Measurements from ENCODE around the gene TFAP2D. TPM values are rescaled to one million over a fixed set of nuclear protein-coding genes. Genes with fewer than 3 reads are reported as not detected.
A peak's percentile ranks its signal among the peaks of the same experiment; 100 is the strongest.

The TFAP2D gene
- polyA plus RNA-seq, 1 donor from 2014 or later: not detected

GRCh38 chr6:50707652-50708300 is 5.5 kb upstream of the TFAP2D start:
- no peak for TF ChIP-seq EZH2 (IDR thresholded peaks at IDR 0.05; ENCODE audit: borderline replicate concordance, insufficient read depth, low read length, poor library complexity, severe bottlenecking)
- TF ChIP-seq MXI1 (conservative IDR thresholded peaks at IDR 0.05; ENCODE audit: poor library complexity, severe bottlenecking): no peak
- TF ChIP-seq, protein P1, sequence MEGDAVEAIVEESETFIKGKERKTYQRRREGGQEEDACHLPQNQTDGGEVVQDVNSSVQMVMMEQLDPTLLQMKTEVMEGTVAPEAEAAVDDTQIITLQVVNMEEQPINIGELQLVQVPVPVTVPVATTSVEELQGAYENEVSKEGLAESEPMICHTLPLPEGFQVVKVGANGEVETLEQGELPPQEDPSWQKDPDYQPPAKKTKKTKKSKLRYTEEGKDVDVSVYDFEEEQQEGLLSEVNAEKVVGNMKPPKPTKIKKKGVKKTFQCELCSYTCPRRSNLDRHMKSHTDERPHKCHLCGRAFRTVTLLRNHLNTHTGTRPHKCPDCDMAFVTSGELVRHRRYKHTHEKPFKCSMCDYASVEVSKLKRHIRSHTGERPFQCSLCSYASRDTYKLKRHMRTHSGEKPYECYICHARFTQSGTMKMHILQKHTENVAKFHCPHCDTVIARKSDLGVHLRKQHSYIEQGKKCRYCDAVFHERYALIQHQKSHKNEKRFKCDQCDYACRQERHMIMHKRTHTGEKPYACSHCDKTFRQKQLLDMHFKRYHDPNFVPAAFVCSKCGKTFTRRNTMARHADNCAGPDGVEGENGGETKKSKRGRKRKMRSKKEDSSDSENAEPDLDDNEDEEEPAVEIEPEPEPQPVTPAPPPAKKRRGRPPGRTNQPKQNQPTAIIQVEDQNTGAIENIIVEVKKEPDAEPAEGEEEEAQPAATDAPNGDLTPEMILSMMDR (IDR thresholded peaks at IDR 0.05; ENCODE audit: poor library complexity, severe bottlenecking): no peak
- TF ChIP-seq, protein P2, sequence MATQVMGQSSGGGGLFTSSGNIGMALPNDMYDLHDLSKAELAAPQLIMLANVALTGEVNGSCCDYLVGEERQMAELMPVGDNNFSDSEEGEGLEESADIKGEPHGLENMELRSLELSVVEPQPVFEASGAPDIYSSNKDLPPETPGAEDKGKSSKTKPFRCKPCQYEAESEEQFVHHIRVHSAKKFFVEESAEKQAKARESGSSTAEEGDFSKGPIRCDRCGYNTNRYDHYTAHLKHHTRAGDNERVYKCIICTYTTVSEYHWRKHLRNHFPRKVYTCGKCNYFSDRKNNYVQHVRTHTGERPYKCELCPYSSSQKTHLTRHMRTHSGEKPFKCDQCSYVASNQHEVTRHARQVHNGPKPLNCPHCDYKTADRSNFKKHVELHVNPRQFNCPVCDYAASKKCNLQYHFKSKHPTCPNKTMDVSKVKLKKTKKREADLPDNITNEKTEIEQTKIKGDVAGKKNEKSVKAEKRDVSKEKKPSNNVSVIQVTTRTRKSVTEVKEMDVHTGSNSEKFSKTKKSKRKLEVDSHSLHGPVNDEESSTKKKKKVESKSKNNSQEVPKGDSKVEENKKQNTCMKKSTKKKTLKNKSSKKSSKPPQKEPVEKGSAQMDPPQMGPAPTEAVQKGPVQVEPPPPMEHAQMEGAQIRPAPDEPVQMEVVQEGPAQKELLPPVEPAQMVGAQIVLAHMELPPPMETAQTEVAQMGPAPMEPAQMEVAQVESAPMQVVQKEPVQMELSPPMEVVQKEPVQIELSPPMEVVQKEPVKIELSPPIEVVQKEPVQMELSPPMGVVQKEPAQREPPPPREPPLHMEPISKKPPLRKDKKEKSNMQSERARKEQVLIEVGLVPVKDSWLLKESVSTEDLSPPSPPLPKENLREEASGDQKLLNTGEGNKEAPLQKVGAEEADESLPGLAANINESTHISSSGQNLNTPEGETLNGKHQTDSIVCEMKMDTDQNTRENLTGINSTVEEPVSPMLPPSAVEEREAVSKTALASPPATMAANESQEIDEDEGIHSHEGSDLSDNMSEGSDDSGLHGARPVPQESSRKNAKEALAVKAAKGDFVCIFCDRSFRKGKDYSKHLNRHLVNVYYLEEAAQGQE (IDR thresholded peaks at IDR 0.05; ENCODE audit: borderline replicate concordance): no peak
- no peak for TF ChIP-seq EP300 (conservative IDR thresholded peaks at IDR 0.05; ENCODE audit: poor library complexity, severe bottlenecking)
- TF ChIP-seq POLR2AphosphoS5 (IDR thresholded peaks at IDR 0.05): no peak
- no peak for TF ChIP-seq RAD21 (conservative IDR thresholded peaks at IDR 0.05)
- no peak for TF ChIP-seq SMC3 (conservative IDR thresholded peaks at IDR 0.05; ENCODE audit: poor library complexity)
- TF ChIP-seq TAF1 (IDR thresholded peaks at IDR 0.05; ENCODE audit: low read depth): no peak
- H3K4me3 ChIP-seq (ENCODE audit: low read length): peak overlapping the region; percentile 52
- H3K79me2 ChIP-seq (replicated peaks; ENCODE audit: insufficient read depth, low read length): no peaks in the 10 kb centered on the region
- no peaks in the 10 kb centered on the region for H3K36me3 ChIP-seq (ENCODE audit: insufficient read depth, low read length)
- H3K9me3 ChIP-seq (ENCODE audit: low read length): peaks cover 17% of the 10 kb centered on the region
- H4K20me1 ChIP-seq (ENCODE audit: insufficient read depth): no peaks in the 10 kb centered on the region
- H3K27me3 ChIP-seq (ENCODE audit: insufficient read depth, low read depth, low read length): peaks cover 94% of the 10 kb centered on the region
- no peak overlapping the region for H3K27ac ChIP-seq (ENCODE audit: low read length)
- no peak overlapping the region for H3K4me2 ChIP-seq (ENCODE audit: low read length)
- H3K9me2 ChIP-seq (ENCODE audit: insufficient read depth, low read length): no peaks in the 10 kb centered on the region
- H2AFZ ChIP-seq (ENCODE audit: low read depth, low read length): no peak overlapping the region
- no peaks in the 10 kb centered on the region for H3F3A ChIP-seq (ENCODE audit: insufficient read depth, low read length, poor library complexity, severe bottlenecking)
- no peak overlapping the region for H3K9ac ChIP-seq (ENCODE audit: low read length)

DNA sequence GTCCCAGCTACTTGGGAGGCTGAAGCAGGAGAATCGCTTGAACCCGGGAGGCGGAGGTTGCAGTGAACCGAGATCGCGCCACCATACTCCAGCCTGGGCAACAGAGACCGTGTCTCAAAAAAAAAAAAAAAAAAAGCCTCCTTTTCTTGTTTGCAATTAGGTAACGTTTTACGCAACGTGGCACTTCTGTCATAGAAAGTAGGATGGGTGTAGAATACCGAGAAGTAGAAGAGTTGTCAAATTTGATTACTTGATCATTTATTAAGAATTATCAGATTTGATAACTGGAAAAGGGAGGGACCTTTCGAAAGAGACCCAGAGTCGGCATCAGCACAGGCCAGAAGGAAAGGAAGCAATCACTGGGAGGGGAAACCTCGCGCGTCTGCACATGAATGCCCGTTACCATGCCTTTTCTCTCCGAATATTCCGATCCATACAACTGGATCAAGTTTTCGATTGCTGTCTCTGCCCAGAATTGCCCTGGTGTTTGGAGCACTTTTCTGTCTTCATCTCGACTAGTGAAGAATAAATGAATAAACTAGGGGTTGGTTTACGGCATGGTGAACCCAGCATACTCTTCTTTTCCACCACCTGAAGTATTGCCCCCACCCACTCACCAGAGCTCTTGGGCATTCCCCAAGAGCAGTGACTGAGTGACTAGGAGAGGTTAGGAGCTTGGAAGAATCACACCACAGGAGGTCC is 4.5 kb upstream of the TFAP2D start:
- Histone ChIP-seq H3K9me2 (ENCODE audit: insufficient read depth, low read length) (no peaks in the 10 kb centered on the region), H3K9me3 (ENCODE audit: low read length) (peaks cover 17% of the 10 kb centered on the region), H2AFZ (ENCODE audit: low read depth, low read length) (no peak overlapping the region), H3K27ac (ENCODE audit: low read length) (no peak overlapping the region), H3K4me3 (ENCODE audit: low read length) (no peak overlapping the region), H3K79me2 (replicated peaks; ENCODE audit: insufficient read depth, low read length) (no peaks in the 10 kb centered on the region), H4K20me1 (ENCODE audit: insufficient read depth) (no peaks in the 10 kb centered on the region), H3K27me3 (ENCODE audit: insufficient read depth, low read depth, low read length) (peaks cover 100% of the 10 kb centered on the region), H3K4me2 (ENCODE audit: low read length) (no peak overlapping the region), H3K36me3 (ENCODE audit: insufficient read depth, low read length) (no peaks in the 10 kb centered on the region), H3K9ac (ENCODE audit: low read length) (no peak overlapping the region), H3F3A (ENCODE audit: insufficient read depth, low read length, poor library complexity, severe bottlenecking) (no peaks in the 10 kb centered on the region)
- TF ChIP-seq POLR2AphosphoS5 (IDR thresholded peaks at IDR 0.05) (no peak), MXI1 (conservative IDR thresholded peaks at IDR 0.05; ENCODE audit: poor library complexity, severe bottlenecking) (no peak), EZH2 (IDR thresholded peaks at IDR 0.05; ENCODE audit: borderline replicate concordance, insufficient read depth, low read length, poor library complexity, severe bottlenecking) (no peak)

All from neural cell (in vitro differentiated cells).